Liver (tissue), 9 donors: ENCODE results near the gene RTL10. TPM values are rescaled to one million over a fixed set of nuclear protein-coding genes. Genes with fewer than 3 reads are reported as not detected.

Source experiments
- DNase-seq: peaks from one replicate; pipeline ENCODE4 v3.0.0-alpha.2; 2017; ENCODE audit warnings: low spot score
- H3K27ac ChIP-seq, 2 donors: one replicate each; pipeline ENCODE4 v1.7.0; 2013; ENCODE audit warnings: inconsistent platforms in 2 of 2, low read length in 2 of 2, control low read depth in 1 of 2, low read depth in 1 of 2, mild to moderate bottlenecking in 1 of 2
- H3K27me3 ChIP-seq, 4 donors: one replicate each; pipeline versions ENCODE4 v1.6.1 to v1.7.0; 2013; ENCODE audit warnings: low read length in 3 of 4, inconsistent platforms in 1 of 4, mild to moderate bottlenecking in 1 of 4, moderate library complexity in 1 of 4; ENCODE audit not compliant: control insufficient read depth in 4 of 4, insufficient read depth in 4 of 4
- H3K36me3 ChIP-seq, 4 donors: one replicate each; pipeline versions ENCODE4 v1.6.1 to v1.7.0; 2013; ENCODE audit warnings: low read length in 3 of 4, mild to moderate bottlenecking in 3 of 4, low read depth in 1 of 4, moderate library complexity in 1 of 4; ENCODE audit not compliant: control insufficient read depth in 4 of 4, insufficient read depth in 3 of 4
- H3K4me1 ChIP-seq, 4 donors: one replicate each; pipeline versions ENCODE4 v1.6.1 to v1.7.0; 2013; ENCODE audit warnings: low read length in 3 of 4, mild to moderate bottlenecking in 3 of 4, moderate library complexity in 1 of 4; ENCODE audit not compliant: control insufficient read depth in 4 of 4, insufficient read depth in 4 of 4
- H3K4me3 ChIP-seq, 3 donors: one replicate each; pipeline versions ENCODE4 v1.6.1 to v1.7.0; 2013; ENCODE audit warnings: low read length in 3 of 3, control low read depth in 1 of 3, low read depth in 1 of 3, mild to moderate bottlenecking in 1 of 3
- H3K9ac ChIP-seq, 2 donors: one replicate each; pipeline ENCODE4 v1.7.0; 2013; ENCODE audit warnings: low read length in 2 of 2, mild to moderate bottlenecking in 2 of 2, moderate library complexity in 2 of 2, control low read depth in 1 of 2, low read depth in 1 of 2
- H3K9me3 ChIP-seq, 4 donors: one replicate each; pipeline versions ENCODE4 v1.6.1 to v1.7.0; 2013; ENCODE audit warnings: low read length in 3 of 4; ENCODE audit not compliant: control insufficient read depth in 4 of 4
- ATF3 ChIP-seq: IDR thresholded peaks from 2 replicates; pipeline ENCODE4 v1.6.1; 2016; ENCODE audit warnings: antibody characterized with exemption
- CTCF ChIP-seq: fragments of 150-350 bp; IDR thresholded peaks from 2 replicates; pipeline ENCODE4 v1.5.1; 2017; ENCODE audit warnings: improper control_type of control experiment, low read depth, low read length; ENCODE audit not compliant: missing input control
- EGR1 ChIP-seq, 2 donors: IDR thresholded peaks; 2 replicates each; pipeline ENCODE4 v1.6.1; 2016 to 2018; ENCODE audit warnings: antibody characterized with exemption in 2 of 2, low read depth in 2 of 2
- FOXA1 ChIP-seq: IDR thresholded peaks from 2 replicates; pipeline ENCODE4 v1.6.1; 2016; ENCODE audit warnings: antibody characterized with exemption
- FOXA2 ChIP-seq: IDR thresholded peaks from 2 replicates; pipeline ENCODE4 v1.6.1; 2016; ENCODE audit warnings: antibody characterized with exemption
- GABPA ChIP-seq, 2 donors: IDR thresholded peaks in 1 of 2; conservative IDR thresholded peaks in 1 of 2; 2 replicates each; pipeline ENCODE4 v1.6.1; 2016; ENCODE audit warnings: antibody characterized with exemption in 2 of 2, mild to moderate bottlenecking in 1 of 2, moderate library complexity in 1 of 2
- HNF4A ChIP-seq, 2 donors: conservative IDR thresholded peaks; 2 replicates each; pipeline ENCODE4 v1.6.1; 2016; ENCODE audit warnings: antibody characterized with exemption in 2 of 2, mild to moderate bottlenecking in 2 of 2
- HNF4G ChIP-seq: IDR thresholded peaks from 2 replicates; pipeline ENCODE4 v1.6.1; 2016; ENCODE audit warnings: antibody characterized with exemption
- JUND ChIP-seq, 2 donors: IDR thresholded peaks; 2 replicates each; pipeline ENCODE4 v1.6.1; 2016; ENCODE audit warnings: antibody characterized with exemption in 2 of 2
- MAX ChIP-seq: IDR thresholded peaks from 2 replicates; pipeline ENCODE4 v1.6.1; 2016; ENCODE audit warnings: antibody characterized with exemption
- NR2F2 ChIP-seq: IDR thresholded peaks from 2 replicates; pipeline ENCODE4 v1.6.1; 2016; ENCODE audit warnings: antibody characterized with exemption
- RAD21 ChIP-seq, 2 donors: IDR thresholded peaks; 2 replicates each; pipeline ENCODE4 v1.6.1; 2016; ENCODE audit warnings: antibody characterized with exemption in 2 of 2, mild to moderate bottlenecking in 2 of 2
- REST ChIP-seq: IDR thresholded peaks from 2 replicates; pipeline ENCODE4 v1.6.1; 2016; ENCODE audit warnings: antibody characterized with exemption, mild to moderate bottlenecking
- RXRA ChIP-seq, 2 donors: IDR thresholded peaks; 2 replicates each; pipeline ENCODE4 v1.6.1; 2017 to 2018; ENCODE audit warnings: antibody characterized with exemption in 2 of 2, mild to moderate bottlenecking in 1 of 2
- SP1 ChIP-seq: IDR thresholded peaks from 2 replicates; pipeline ENCODE4 v1.6.1; 2018; ENCODE audit warnings: antibody characterized with exemption, mild to moderate bottlenecking
- TAF1 ChIP-seq: conservative IDR thresholded peaks from 2 replicates; pipeline ENCODE4 v1.6.1; 2016; ENCODE audit warnings: antibody characterized with exemption, mild to moderate bottlenecking
- YY1 ChIP-seq: IDR thresholded peaks from 2 replicates; pipeline ENCODE4 v1.6.1; 2016; ENCODE audit warnings: antibody characterized with exemption, mild to moderate bottlenecking
- ZBTB33 ChIP-seq: IDR thresholded peaks from 2 replicates; pipeline ENCODE4 v1.6.1; 2016; ENCODE audit warnings: antibody characterized with exemption
- WGBS: extraction: QIAGEN DNeasy Blood & Tissue Kit; methylation state at CpG from one replicate; pipeline ENCODE4 v1.1.7; 2013; 5-methylcytosine and 5-hydroxymethylcytosine counted together
- polyA plus RNA-seq, 2 donors: library from polyadenylated mRNA; stranded (reverse) in 1 of 2; unstranded in 1 of 2; fragments of 200-250 nt in 1 of 2; fragments of >200 nt in 1 of 2; fragmentation: Nextera tagmentation in 1 of 2; extraction: Ambion mirVana in 1 of 2; gene quantifications; one replicate each; pipeline versions ENCODE4 v1.2.1 to v1.2.3, GENCODE V29; 2013 to 2015
- total RNA-seq, 2 donors: library from RNA; depleted of rRNA; stranded (reverse); fragments of >200 nt; gene quantifications; one replicate each; pipeline ENCODE4 v1.2.3, GENCODE V29; 2014
- donor health status: healthy.
- donor health status: healthy.
- donor health status: healthy.
- donor health status: healthy.
- donor health status: healthy.

RTL10 gene
- total and polyA plus RNA-seq, 4 donors, result 4.2 to 8.3 (median 7.4) TPM

GRCh38 chr22:19886605-19887255, 32.1 kb upstream of the RTL10 start:
- H3K4me3 ChIP-seq, result no peak overlapping the region
- H3K9ac ChIP-seq, result no peak overlapping the region
- no peaks in the 10 kb centered on the region for H3K27me3 ChIP-seq
- 84% methylated on average over 12 of the region's 12 CpGs for WGBS
- H3K36me3 ChIP-seq, result peaks cover 0 to 14% (median 2%) of the 10 kb centered on the region in 4 donors
- TF ChIP-seq CTCF (no peak), YY1 (no peak), REST (no peak), JUND (IDR thresholded peaks at IDR 0.05) (no peak), RAD21 (IDR thresholded peaks at IDR 0.05) (no peak), ZBTB33 (no peak), RXRA (IDR thresholded peaks at IDR 0.05) (no peak), FOXA1 (no peak), SP1 (no peak), TAF1 (no peak), HNF4G (no peak), HNF4A (conservative IDR thresholded peaks at IDR 0.05) (no peak), MAX (no peak), NR2F2 (no peak), ATF3 (no peak), FOXA2 (no peak), GABPA (IDR thresholded peaks at IDR 0.05 in 1 of 2, conservative IDR thresholded peaks at IDR 0.05 in 1 of 2) (no peak), EGR1 (IDR thresholded peaks at IDR 0.05; ENCODE audit: low read depth in 2 of 2) (no peak)
- H3K27ac ChIP-seq, result no peak overlapping the region
- peaks cover 0 to under 1% (median 0%) of the 10 kb centered on the region in 4 donors for H3K4me1 ChIP-seq
- no peak for DNase-seq
- no peaks in the 10 kb centered on the region for H3K9me3 ChIP-seq
